HG03575 (cell line): Measurements from ENCODE around the gene CASKIN1.

Experiments
- ATAC-seq: cut with Tn5 transposase; IDR thresholded peaks from one replicate; pipeline ENCODE4 v1.9.1; 2021; ENCODE audit not compliant: unreplicated experiment, insufficient number of reproducible peaks, low FRiP score; ENCODE audit errors: extremely low read depth

CASKIN1 gene

GRCh38 chr16:2163211-2163881 lies 33.1 kb downstream of the CASKIN1 start:
- no peak for ATAC-seq

GRCh38 chr16:2162676-2163118 lies 33.7 kb downstream of the CASKIN1 start:
- no peak for ATAC-seq

GRCh38 chr16:2161911-2162310 lies 34.5 kb downstream of the CASKIN1 start:
- no peak for ATAC-seq

DNA sequence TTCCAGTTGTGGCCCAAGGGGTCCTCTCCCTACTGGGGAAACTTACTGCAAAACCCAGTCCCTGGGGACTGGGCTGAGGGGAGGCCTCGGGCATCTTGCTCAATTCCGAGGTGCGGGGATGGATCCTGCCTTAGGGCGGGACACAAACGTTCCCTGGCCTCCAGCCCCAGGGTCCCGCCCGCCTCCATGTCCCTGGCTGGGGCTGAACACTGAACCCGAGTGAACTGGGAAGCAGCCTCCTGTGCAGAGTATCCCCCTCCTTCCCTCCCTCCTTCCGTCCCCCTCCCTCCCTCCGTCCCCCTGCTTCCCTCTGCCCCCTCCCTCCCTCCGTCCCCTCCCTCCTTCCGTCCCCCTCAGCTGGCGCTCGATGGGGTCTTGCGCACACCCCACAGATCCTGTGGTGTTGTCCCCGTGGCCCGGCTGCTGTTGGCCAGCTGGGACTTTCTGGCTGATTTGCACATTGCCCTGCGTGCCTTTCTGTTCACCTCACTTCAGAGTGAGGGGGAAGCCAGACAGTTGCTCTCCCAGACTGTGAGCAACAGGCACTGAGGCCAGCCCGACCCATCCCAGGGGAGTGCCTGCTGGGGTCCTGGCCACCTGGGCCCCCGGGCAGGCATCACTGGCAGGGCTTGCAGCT lies 35.4 kb downstream of the CASKIN1 start:
- no peak for ATAC-seq

GRCh38 chr16:2159175-2159838 lies 37.1 kb downstream of the CASKIN1 start:
- no peak for ATAC-seq

GRCh38 chr16:2158262-2158638 lies 38.2 kb downstream of the CASKIN1 start:
- no peak for ATAC-seq

DNA sequence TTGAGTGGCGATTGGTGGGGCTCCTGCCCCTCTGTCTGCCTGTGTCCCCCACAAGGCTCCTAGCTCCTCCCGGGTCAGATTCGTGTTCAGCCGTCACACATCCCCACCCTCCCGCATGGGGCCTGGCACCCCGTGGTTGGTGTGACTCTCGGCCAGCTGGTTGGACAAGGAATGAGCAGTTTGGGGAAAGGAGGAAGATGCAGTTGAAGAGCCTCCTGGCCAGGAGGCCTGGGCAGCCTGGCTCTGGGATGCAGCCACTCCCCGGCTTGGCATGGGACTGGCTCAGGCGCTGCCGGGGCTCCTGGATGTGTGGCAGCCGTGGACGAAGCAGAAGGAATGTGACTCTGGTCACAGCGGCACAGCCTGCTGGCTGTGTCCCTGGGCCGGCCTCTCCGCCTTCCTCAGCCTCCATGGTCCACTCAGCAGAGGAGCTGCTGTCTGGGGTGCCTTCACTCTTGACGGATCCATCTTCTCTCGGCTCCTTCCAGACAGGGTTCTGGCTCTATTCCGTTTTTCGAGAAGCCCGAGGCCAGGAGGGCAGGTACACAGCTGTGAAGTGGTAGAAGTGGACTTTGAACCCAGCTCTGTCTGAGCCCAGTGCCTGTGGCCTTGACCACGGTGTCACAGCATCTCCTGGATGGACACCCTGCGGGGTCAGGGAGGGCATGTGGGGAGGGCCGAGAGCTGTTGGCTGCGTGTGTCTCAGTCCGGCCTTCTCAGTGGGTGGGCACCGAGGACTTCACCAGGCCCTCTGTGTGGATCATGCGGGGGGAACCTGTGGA lies 38.7 kb downstream of the CASKIN1 start:
- no peak for ATAC-seq

GRCh38 chr16:2156849-2157224 lies 39.6 kb downstream of the CASKIN1 start:
- ATAC-seq: no peak

DNA sequence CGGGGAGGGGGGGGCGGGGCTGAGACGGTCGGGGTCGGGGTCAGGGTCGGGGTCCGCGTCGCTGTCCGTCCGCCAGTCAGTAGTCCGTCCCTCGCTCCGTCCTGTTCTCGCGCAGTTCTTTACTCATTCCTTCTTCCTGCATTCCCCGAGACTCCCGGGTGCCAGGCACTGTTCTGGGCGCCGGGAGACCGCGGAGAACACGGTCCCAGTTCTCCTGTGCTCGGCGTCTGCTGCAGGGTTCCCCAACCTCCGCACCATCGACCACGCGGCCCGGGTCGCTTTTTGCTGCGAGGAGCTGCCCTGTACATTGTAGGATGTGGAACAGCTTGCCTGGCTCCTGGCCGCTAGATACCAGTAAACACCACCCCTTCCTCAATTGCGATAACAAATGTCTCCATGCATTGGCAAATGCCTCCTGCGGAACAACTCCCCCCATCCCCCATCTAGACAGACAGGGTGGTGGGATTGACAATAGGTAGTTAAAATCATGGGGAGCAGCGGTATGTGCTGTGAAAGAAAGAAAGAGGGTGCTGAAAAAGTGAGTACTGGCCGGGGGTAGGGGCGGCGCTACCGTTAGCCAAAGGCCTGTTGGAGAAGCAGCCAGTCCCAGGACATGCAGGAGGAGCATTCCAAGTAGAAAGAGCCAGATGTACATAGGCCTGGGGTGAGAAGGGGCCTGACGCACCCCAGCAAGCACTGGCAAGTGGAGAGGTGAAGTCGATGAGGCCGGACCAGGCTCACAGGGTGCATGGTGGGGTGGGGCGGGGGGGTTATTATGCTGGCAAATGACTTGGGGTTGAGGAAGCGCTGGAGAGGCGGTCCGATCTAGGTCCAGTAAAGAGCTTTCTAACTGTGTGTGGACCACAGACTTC lies 40.2 kb downstream of the CASKIN1 start:
- no peak for ATAC-seq

- peak; percentile 70 for ATAC-seq
These were observed 41.1 kb downstream of the CASKIN1 start, which contains the start of gene TRAF7 for GRCh38 chr16:2155091-2155950. TSS of gene TRAF7 (plus strand) at chr16:2155782. CDS start at chr16:2163921, 8,139 bp downstream.

- ATAC-seq: no peak
These were observed 41.8 kb downstream of the CASKIN1 start for GRCh38 chr16:2154533-2155090.

DNA sequence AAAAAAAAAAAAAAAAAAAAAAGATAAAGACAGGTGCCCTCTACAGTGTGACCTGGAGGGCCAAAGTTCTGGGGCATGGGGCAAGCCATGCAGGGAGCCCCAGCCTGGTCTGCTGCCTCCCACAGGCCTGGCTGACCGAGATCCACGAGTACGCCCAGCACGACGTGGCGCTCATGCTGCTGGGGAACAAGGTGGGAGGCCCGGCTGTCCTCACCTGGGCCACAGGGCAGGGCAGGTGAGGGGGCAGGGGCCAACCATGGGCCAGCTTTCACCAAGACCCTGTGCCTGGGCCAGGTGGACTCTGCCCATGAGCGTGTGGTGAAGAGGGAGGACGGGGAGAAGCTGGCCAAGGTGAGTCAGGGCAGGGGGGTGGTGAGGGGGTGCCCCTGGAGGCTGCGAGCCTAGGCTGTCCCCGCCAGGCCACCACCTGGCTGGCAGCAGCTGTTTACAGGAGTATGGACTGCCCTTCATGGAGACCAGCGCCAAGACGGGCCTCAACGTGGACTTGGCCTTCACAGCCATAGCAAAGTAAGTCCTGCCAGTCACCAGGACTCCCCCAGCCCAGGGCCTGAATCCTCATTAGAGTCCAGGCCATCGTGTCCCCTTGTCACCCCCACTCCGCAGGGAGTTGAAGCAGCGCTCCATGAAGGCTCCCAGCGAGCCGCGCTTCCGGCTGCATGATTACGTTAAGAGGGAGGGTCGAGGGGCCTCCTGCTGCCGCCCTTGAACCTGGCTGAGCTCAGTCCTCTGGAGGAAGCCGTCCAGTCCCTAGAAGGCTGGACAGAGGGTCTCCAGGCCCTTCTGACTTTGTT lies 43.5 kb downstream of the CASKIN1 start:
- ATAC-seq: no peak

GRCh38 chr16:2151188-2152091 lies 45.0 kb downstream of the CASKIN1 start:
- ATAC-seq: no peak

- ATAC-seq: no peak
These were observed 45.8 kb downstream of the CASKIN1 start for GRCh38 chr16:2150418-2151187.
